ENCODE results near the gene ZNF616. TPM values are rescaled to one million over a fixed set of nuclear protein-coding genes. Genes with fewer than 3 reads are reported as not detected.

ZNF616 gene
- total and polyA plus RNA-seq, 11 donors, result 1.7 to 10.0 (median 6.2) TPM

DNA sequence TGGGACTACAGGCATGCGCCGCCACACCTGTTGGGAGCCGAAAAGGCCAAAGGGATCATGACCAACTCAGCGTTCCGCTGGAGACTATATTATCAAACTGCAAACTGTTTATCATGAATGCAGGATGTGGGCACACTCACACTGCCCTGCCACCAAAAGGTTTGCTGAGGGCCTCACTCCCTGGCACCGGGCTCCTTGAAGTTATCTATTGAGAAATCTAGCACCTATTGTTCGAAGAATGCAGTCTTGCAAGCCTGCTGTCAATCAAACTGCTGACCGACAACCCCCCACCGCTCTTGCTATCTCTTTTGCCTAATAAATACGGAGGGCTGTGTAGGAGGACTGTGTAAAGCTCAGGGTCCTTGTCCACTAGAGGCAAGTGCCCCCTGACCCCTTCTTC is 36.8 kb upstream of the ZNF616 start:
- no peak for TF ChIP-seq POLR2A (IDR thresholded peaks at IDR 0.05)
- TF ChIP-seq, protein P1, sequence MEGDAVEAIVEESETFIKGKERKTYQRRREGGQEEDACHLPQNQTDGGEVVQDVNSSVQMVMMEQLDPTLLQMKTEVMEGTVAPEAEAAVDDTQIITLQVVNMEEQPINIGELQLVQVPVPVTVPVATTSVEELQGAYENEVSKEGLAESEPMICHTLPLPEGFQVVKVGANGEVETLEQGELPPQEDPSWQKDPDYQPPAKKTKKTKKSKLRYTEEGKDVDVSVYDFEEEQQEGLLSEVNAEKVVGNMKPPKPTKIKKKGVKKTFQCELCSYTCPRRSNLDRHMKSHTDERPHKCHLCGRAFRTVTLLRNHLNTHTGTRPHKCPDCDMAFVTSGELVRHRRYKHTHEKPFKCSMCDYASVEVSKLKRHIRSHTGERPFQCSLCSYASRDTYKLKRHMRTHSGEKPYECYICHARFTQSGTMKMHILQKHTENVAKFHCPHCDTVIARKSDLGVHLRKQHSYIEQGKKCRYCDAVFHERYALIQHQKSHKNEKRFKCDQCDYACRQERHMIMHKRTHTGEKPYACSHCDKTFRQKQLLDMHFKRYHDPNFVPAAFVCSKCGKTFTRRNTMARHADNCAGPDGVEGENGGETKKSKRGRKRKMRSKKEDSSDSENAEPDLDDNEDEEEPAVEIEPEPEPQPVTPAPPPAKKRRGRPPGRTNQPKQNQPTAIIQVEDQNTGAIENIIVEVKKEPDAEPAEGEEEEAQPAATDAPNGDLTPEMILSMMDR (IDR thresholded peaks at IDR 0.05), result no peak
- no peak for DNase-seq
- no peaks in the 10 kb centered on the region for H3K27me3 ChIP-seq
- no peaks in the 10 kb centered on the region for H3K36me3 ChIP-seq
- H3K4me1 ChIP-seq, result peaks cover 0 to 10% (median 5%) of the 10 kb centered on the region in 12 donors
- no peak overlapping the region for H3K4me3 ChIP-seq
- no peak for ATAC-seq
- H3K27ac ChIP-seq, result no peak overlapping the region
- no peaks in the 10 kb centered on the region for H3K9me3 ChIP-seq
- intact Hi-C loops (cut with DNase I), result no loop called here
- 68 to 77% (median 75%) methylated on average over 10 of the region's 10 CpGs for WGBS, 4 donors

DNA sequence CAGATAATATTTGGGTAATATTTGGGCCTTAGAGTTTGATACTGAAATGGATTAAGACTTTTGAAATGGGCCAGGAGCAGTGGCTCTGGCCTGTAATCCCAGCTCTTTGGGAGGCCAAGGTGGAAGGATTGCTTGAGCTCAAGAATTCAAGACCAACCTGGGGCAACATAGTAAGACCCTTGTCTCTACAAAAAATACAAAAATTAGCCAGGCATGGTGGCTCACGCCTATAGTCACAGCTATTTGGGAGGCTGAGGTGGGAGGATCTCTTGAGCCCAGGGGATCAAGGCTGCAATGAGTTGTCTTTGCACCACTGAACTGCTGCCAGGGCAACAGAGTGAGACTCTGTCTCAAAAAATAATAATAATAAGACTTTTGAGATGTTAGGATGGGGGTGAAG is 32.6 kb upstream of the ZNF616 start:
- DNase-seq, result no peak
- Histone ChIP-seq H3K4me3 (peak overlapping the region in 6 of 12 donors; percentile 70 to 94 (median 84)), H3K27ac (peak overlapping the region in 6 of 12 donors; percentile 82 to 92 (median 85)), H3K36me3 (peaks cover 0 to 21% (median 15%) of the 10 kb centered on the region in 9 donors), H3K27me3 (no peaks in the 10 kb centered on the region), H3K9me3 (no peaks in the 10 kb centered on the region), H3K4me1 (peaks cover 0 to 19% (median 11%) of the 10 kb centered on the region in 12 donors)
- ATAC-seq, result no peak
- WGBS, 4 donors, result 88 to 100% (median 98%) methylated on average over 1 of the region's 1 CpG
- TF ChIP-seq, protein P1 (IDR thresholded peaks at IDR 0.05), result no peak
- TF ChIP-seq POLR2A (IDR thresholded peaks at IDR 0.05), result no peak
- intact Hi-C loops (cut with DNase I), result loop anchor here in 1 of 10 donors (5.0 kb wide), 1 partner anchor 35 kb away; the partner anchor contains the start of gene ZNF616

DNA sequence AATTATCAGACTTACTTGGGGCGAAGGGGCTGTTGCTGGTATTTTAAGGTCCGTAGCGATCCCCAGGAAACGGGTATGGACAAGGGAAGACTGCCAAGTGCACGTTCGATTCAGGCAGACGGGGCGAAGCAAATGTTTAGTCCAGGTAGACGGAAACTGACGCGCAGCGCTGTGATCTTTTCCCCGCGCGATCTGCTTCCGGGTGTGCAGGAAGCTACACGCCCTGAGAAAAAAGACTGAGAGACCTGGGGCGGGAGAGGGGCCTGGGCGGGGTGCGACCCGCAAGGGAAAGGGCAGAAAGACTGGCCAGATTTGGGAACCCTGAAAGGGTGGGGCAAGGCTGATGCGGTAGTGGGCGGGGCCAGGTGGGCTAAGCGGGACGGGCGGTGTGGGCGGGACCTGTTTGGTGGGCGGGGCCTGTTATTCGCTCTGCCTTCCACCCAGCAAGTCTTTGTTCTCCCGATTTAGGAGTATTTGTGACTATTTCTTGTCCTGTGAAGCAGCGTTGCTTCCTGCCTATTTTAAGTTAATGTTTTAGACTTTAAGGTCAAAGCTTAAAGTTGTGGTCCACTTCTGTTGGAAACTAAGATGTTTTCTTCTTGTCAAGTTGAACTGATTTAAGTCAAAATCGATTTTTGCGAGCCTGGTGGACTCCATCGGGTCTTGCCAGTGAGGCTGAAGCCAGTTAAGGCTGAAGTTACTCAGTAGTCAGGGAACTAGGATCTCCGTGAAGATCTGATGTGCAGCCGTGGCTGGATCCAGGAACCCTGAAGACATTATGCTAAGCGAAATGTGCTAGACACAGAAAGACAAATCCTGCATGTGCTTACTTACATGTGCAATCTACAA is 31.8 kb upstream of the ZNF616 start, which contains the start of gene ZNF836:
TSS of gene ZNF836 (minus strand) at position 301 of the 849 bp plus-strand sequence. CDS start 3,549 bp downstream, outside the sequence.
- Histone ChIP-seq H3K4me1 (peaks cover 0 to 19% (median 11%) of the 10 kb centered on the region in 12 donors), H3K27ac (peak within 1 kb of the TSS; percentile 28 to 92 (median 84)), H3K9me3 (no peaks in the 10 kb centered on the region), H3K36me3 (peaks cover 0 to 29% (median 22%) of the 10 kb centered on the region in 9 donors), H3K4me3 (peak within 1 kb of the TSS; percentile 62 to 94 (median 83)), H3K27me3 (no peaks in the 10 kb centered on the region)
- peak; percentile 96 to 99 (median 98) for ATAC-seq
- peak; percentile 92 to 93 (median 93) for DNase-seq
- TF ChIP-seq, protein P1 (IDR thresholded peaks at IDR 0.05), result no peak
- no peak for TF ChIP-seq POLR2A (IDR thresholded peaks at IDR 0.05)
- intact Hi-C loops (cut with DNase I), result loop anchor here in 5 of 10 donors (1.0 to 5.0 kb wide), 4 partner anchors 17 to 34 kb away; partner anchors contain the start of gene ZNF616 (in 3 of the 5)
- 7 to 9% (median 8%) methylated on average over 31 to 37 of the region's 37 CpGs for WGBS, 4 donors

DNA sequence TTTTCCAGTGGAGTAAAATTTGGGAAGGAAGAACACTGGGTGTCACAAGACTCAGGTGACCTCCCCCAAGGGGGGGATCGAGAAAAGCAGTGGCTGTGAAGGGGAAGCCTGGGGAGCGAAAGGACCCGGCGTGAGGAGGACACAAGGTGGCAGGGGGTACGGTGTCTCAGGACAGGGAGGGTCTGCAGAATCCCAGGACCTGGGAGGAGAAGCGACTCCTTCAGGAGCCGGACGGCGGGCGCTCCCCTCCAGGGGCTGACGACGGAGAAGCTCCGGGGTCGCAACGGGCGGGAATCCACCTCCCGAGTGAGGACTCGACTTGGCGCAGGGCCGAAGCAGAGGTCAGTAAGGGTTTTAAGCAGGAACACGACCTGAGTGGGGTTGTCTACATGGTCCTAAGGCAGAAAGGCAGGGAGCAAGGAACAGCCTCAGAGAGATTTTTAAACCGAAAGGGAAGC is 31.2 kb upstream of the ZNF616 start:
- WGBS, 4 donors, result 0 to 1% (median 0%) methylated on average over 19 to 22 of the region's 22 CpGs
- intact Hi-C loops (cut with DNase I), result loop anchor here in 5 of 10 donors (1.0 to 5.0 kb wide), 4 partner anchors 18 to 34 kb away; partner anchors contain the start of gene ZNF616 (in 3 of the 5)
- TF ChIP-seq, protein P1 (IDR thresholded peaks at IDR 0.05), result no peak
- TF ChIP-seq POLR2A (IDR thresholded peaks at IDR 0.05), result no peak
- peak in 3 of 5 donors; percentile 24 to 38 (median 27) for DNase-seq
- Histone ChIP-seq H3K27ac (peak overlapping the region; percentile 28 to 92 (median 84)), H3K36me3 (peaks cover 0 to 35% (median 27%) of the 10 kb centered on the region in 9 donors), H3K27me3 (no peaks in the 10 kb centered on the region), H3K4me3 (peak overlapping the region; percentile 62 to 94 (median 83)), H3K4me1 (peaks cover 0 to 19% (median 11%) of the 10 kb centered on the region in 12 donors), H3K9me3 (no peaks in the 10 kb centered on the region)
- peak; percentile 34 to 55 (median 42) for ATAC-seq
